Measurements from ENCODE around the gene TPRG1. TPM values are rescaled to one million over a fixed set of nuclear protein-coding genes. Genes with fewer than 3 reads are reported as not detected.

The TPRG1 gene
- total RNA-seq, 2 experiments from 2014 or later = 9.7 to 10.5 TPM

DNA sequence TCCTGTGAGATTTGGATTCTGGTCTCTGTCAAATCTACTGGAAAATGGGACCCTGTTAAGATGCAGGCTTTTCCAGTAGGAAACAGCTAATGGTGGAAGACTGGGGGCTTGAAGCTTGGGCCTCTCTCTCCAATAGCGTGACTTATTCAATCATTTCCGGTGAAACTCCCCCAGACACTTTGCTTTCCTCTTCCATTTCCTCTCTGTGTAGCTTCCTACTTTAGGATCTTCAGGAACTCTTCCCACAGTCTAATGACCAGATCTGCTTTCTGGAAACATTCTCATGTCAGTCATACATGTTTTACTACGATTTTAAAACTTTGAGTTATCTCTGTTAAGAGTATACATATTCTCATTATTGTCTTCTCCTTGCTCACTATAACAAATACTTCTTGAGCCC, 28.0 kb upstream of the TPRG1 start:
- peaks cover 1% of the 10 kb centered on the region for H3K36me3 Mint-ChIP-seq
- no peaks in the 10 kb centered on the region for H3K27me3 Mint-ChIP-seq
- CTCF ChIA-PET = interaction anchor here (0.7 to 6.9 kb wide), 12 partner anchors 8 to 1404 kb away, joined by 3 to 95 read pairs (median 6); partner anchors contain the start of gene BCL6
- no peak overlapping the region for H3K27ac Mint-ChIP-seq
- no peaks in the 10 kb centered on the region for H3K9me3 Mint-ChIP-seq (ENCODE audit: low read depth)
- H3K4me1 Mint-ChIP-seq = peaks cover 35% of the 10 kb centered on the region
- H3K4me3 Mint-ChIP-seq = no peak overlapping the region
- DNase-seq = no peak
- ATAC-seq = no peak

DNA sequence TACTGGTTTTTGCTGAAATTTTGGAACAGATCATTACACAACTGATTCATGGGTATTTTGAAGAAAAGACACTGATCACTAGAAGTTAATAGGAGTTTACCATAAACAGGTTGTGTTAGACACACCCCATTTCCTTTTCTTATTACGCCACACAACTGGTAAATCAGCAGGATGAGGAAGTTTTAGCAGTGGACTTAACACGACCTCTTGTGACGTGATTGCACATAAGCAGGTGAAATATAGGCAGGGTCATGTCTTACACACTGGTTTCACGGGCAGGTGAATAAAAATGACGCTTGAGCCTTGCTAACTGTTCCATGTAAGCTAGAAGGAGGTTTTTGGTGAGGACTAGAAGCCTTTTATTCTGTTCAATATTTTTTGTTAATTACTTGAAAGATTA, 27.1 kb upstream of the TPRG1 start:
- no peaks in the 10 kb centered on the region for H3K9me3 Mint-ChIP-seq (ENCODE audit: low read depth)
- CTCF ChIA-PET = interaction anchor here (0.7 to 6.9 kb wide), 13 partner anchors 9 to 1405 kb away, joined by 3 to 95 read pairs (median 4); partner anchors contain the start of gene BCL6
- DNase-seq (peak; percentile 52), ATAC-seq (peak; percentile 70)
- H3K27ac Mint-ChIP-seq = peak overlapping the region; percentile 1
- peaks cover 41% of the 10 kb centered on the region for H3K4me1 Mint-ChIP-seq
- no peaks in the 10 kb centered on the region for H3K27me3 Mint-ChIP-seq
- peaks cover 1% of the 10 kb centered on the region for H3K36me3 Mint-ChIP-seq
- no peak overlapping the region for H3K4me3 Mint-ChIP-seq

DNA sequence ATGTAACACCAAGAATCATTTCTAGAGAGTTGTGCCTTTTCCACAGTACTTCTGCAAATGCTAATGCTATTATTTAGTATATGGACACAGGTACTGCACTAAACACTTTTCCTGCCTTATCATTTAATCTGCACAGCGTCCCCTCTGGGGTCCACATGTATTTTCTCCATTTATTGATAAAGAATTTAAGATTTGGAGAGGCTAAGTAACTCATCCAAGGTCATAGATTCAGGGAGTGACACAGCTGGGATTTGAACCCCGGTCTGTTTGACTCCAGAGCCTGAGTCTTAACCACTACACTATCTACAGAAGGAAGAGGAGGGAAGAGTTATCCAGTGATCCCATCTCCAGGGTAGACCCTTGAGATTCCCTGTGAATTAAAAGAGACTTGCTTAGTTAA, 24.9 kb upstream of the TPRG1 start:
- no peaks in the 10 kb centered on the region for H3K36me3 Mint-ChIP-seq
- H3K27ac Mint-ChIP-seq = no peak overlapping the region
- H3K27me3 Mint-ChIP-seq = no peaks in the 10 kb centered on the region
- ATAC-seq (no peak), DNase-seq (no peak)
- H3K4me1 Mint-ChIP-seq = peaks cover 40% of the 10 kb centered on the region
- H3K4me3 Mint-ChIP-seq = no peak overlapping the region
- CTCF ChIA-PET = interaction anchor here (0.7 to 6.9 kb wide), 5 partner anchors 185 to 1412 kb away, joined by 3 to 95 read pairs (median 15); no protein-coding TSS in a partner anchor
- H3K9me3 Mint-ChIP-seq (ENCODE audit: low read depth) = no peaks in the 10 kb centered on the region

DNA sequence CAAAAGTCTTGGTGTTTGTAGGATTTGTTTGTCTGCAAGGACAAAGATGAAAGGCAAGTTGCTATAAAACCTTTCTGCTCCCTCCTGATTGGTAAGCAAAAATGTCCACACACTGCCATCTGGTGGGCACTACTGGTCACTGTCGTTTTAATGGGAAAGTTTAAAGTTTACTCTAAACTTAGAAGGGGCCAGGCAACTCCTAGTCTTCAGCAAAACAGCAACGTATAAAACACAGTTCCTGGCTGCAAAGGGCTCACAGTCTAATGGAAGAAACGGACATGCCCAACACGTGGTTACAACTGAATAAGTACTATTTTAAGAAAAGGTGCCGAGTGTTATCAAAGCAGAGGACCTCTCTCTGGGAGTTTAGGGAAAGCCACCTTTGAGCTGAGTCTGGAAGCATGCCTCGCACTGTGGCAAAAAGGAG, 23.7 kb upstream of the TPRG1 start:
- Mint-ChIP-seq H3K36me3 (no peaks in the 10 kb centered on the region), H3K4me3 (no peak overlapping the region), H3K27ac (no peak overlapping the region), H3K4me1 (peaks cover 32% of the 10 kb centered on the region), H3K27me3 (no peaks in the 10 kb centered on the region), H3K9me3 (ENCODE audit: low read depth) (no peaks in the 10 kb centered on the region)
- peak; percentile 73 for ATAC-seq
- CTCF ChIA-PET = interaction anchor here (0.6 to 2.1 kb wide), 10 partner anchors 16 to 1409 kb away, joined by 3 to 10 read pairs (median 5); no protein-coding TSS in a partner anchor
- DNase-seq = peak; percentile 78

DNA sequence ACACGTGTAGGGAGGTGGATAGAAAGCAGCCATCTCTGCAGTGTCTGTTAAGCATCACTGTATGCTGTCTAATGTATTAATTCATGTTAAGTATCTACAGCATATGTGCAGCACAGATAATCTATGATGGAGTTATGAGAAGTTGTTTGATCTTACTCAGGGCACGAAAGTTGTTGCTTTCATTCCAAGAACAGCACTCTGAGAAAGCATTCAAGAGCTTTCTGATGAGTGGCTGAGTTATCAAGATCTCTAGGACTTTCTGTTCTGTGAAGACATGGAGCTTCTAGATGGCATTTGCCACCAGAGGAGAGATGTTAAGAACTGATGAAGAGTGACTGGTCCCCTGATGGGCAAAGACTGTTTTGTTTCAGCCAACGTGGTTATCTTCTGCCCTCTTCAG, 22.6 kb upstream of the TPRG1 start:
- Mint-ChIP-seq H3K27me3 (no peaks in the 10 kb centered on the region), H3K27ac (no peak overlapping the region), H3K36me3 (no peaks in the 10 kb centered on the region), H3K9me3 (ENCODE audit: low read depth) (no peaks in the 10 kb centered on the region), H3K4me3 (no peak overlapping the region), H3K4me1 (peaks cover 22% of the 10 kb centered on the region)
- DNase-seq (no peak), ATAC-seq (no peak)
- CTCF ChIA-PET = interaction anchor here (0.6 to 2.1 kb wide), 12 partner anchors 9 to 1469 kb away, joined by 3 to 10 read pairs (median 4); no protein-coding TSS in a partner anchor

DNA sequence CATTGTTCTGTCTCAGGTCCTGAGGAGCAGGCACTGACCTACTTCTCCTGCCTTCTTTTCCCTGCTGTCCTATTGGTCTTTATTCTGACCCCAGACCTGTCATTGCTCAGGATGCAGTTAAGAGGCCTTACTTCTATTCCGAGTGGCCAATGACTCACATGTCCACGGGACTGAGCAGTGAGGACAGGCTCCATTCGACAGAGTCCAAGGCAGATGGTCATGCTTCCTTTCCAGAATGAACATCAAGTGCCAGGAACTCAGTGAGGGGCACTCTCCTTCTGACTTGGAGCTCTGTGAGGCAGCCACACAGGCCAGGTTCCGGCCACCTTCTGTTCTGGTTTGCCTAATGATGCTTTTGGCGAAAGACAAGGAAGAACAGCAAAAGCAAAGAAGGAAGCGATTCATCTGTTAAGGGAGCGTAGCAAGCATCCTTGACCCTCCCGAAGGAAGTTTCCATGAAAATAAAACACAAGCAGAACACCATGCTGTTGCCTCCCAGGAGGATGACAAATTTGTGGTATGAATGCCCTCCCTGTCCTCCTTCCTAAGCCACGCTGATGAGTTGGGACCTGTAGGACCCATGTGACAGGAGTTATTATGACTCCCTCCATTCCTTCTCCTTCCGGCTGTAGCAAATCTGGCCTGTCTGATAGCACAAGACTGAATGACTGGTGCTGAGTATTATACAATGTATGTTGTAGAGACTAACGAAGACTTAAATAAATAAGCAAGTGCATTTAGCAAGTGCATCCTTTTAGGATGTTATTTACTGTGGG, 14.4 kb upstream of the TPRG1 start:
- no peaks in the 10 kb centered on the region for H3K9me3 Mint-ChIP-seq (ENCODE audit: low read depth)
- no peaks in the 10 kb centered on the region for H3K27me3 Mint-ChIP-seq
- ATAC-seq (no peak), DNase-seq (no peak)
- H3K36me3 Mint-ChIP-seq = peaks cover 7% of the 10 kb centered on the region
- peaks cover 9% of the 10 kb centered on the region for H3K4me1 Mint-ChIP-seq
- no peak overlapping the region for H3K27ac Mint-ChIP-seq
- no peak overlapping the region for H3K4me3 Mint-ChIP-seq
- CTCF ChIA-PET = interaction anchor here (1.5 kb wide), 2 partner anchors 8 to 1414 kb away, joined by 3 to 4 read pairs; no protein-coding TSS in a partner anchor

DNA sequence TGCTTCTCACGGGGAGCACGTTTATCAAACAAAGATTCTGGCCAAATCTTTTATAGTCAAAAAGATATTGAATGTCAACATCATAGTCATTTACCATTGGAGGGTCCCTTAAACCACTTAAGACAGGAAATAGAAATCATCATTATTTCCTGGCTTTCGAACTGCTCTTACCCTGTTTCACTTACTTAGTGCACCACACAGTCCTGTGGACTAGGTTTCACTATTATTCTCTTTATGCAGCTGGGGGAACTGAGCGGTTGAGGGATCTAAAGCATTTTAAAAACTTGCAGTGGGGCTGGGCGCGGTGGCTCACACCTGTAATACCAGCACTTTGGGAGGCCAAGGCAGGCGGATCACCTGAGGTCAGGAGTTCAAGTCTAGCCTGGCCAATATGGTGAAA, 13.7 kb upstream of the TPRG1 start:
- no peaks in the 10 kb centered on the region for H3K9me3 Mint-ChIP-seq (ENCODE audit: low read depth)
- peaks cover 9% of the 10 kb centered on the region for H3K4me1 Mint-ChIP-seq
- H3K36me3 Mint-ChIP-seq = peaks cover 7% of the 10 kb centered on the region
- ATAC-seq = peak; percentile 64
- H3K27me3 Mint-ChIP-seq = no peaks in the 10 kb centered on the region
- H3K27ac Mint-ChIP-seq = no peak overlapping the region
- CTCF ChIA-PET = interaction anchor here (1.5 kb wide), 2 partner anchors 9 to 1414 kb away, joined by 3 to 4 read pairs; no protein-coding TSS in a partner anchor
- no peak overlapping the region for H3K4me3 Mint-ChIP-seq
- no peak for DNase-seq

DNA sequence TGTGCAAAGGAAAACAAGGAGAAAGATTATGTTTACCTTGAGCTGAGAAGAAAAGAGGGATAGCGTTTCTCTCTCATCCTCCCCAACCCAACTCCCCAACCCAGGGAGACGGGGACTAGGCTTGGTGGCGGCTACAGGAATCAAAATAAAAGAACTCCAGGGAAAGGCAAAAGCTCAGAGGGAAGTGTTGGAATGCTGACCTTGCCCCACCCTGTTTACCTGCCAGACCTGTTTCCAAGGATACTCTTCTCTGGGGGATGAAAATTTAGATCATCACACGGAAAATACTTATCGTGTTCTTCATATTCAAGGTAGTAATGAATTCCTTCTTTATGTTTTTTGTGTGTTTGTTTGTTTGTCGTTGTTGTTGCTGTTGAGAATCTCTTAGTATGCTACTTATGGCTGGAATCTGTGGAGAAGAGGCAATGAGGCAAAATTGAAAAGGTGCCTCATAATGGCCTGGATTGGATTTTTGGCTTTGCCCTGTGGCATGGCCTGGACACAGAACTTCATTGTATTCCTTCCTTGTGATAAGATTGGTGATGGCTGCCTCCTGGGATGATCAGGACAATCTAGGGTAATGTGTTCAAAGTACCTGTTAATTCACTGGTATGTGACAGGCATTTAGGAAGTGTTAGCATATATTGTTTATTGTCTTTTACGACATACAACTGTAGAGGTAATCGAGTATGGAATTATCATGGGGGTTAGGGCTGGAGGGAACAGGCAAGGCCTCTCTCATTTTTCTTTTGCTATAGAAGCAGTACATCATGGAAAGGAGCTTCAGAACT, 11.1 kb upstream of the TPRG1 start:
- no peak overlapping the region for H3K27ac Mint-ChIP-seq
- no peaks in the 10 kb centered on the region for H3K27me3 Mint-ChIP-seq
- no peak overlapping the region for H3K4me3 Mint-ChIP-seq
- ATAC-seq (no peak), DNase-seq (no peak)
- H3K36me3 Mint-ChIP-seq = peaks cover 7% of the 10 kb centered on the region
- H3K9me3 Mint-ChIP-seq (ENCODE audit: low read depth) = no peaks in the 10 kb centered on the region
- H3K4me1 Mint-ChIP-seq = peaks cover 9% of the 10 kb centered on the region
- CTCF ChIA-PET = no interaction called here

DNA sequence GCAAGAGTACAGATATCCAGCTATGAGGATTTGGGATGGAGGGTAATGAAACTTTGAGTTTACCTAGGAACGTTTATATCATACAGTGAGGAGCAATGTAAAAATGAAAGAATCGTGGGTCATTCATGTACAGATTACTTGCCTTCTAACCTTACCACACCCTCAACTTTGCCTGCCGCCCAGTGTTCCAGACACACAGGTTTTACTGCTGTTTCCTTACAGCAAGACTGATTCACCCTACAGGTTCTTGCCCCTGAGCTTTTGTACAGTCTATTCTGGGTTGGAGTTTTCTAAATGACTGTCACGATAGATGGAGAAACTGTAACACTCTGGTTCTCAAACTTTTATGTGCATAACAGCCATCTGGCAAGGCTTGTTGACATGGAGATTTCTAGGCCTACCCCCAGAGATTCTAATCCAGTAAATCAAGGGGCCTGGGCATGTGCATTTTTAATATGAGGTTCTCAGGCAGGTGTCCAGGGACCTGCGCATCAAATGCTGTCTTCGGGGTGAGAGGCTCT, 6.6 kb upstream of the TPRG1 start:
- Mint-ChIP-seq H3K27me3 (no peaks in the 10 kb centered on the region), H3K9me3 (ENCODE audit: low read depth) (no peaks in the 10 kb centered on the region), H3K27ac (no peak overlapping the region), H3K36me3 (peaks cover 1% of the 10 kb centered on the region), H3K4me3 (no peak overlapping the region), H3K4me1 (peaks cover 3% of the 10 kb centered on the region)
- ATAC-seq (no peak), DNase-seq (no peak)
- CTCF ChIA-PET = no interaction called here

DNA sequence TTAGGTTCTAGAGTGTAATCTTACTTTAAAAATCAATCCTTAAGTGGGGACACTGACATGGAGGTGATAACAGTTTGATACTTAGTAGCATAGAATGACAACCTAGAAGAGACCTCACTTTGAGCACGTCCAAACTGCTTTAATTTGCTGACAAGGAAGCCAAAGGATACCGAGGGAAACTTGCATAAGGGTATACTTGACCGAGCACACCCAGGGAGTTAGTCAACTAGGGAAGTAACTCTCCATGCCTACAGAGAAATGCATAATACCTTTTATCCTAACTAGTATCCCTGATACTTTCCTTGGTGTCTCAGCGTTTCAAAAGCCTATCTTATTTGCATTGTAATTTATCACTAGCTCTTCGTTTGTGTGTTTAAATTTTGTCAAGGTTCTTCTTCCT, 5.5 kb upstream of the TPRG1 start:
- H3K27ac Mint-ChIP-seq = no peak overlapping the region
- no peak for DNase-seq
- CTCF ChIA-PET = no interaction called here
- H3K27me3 Mint-ChIP-seq = no peaks in the 10 kb centered on the region
- H3K36me3 Mint-ChIP-seq = peaks cover 1% of the 10 kb centered on the region
- H3K9me3 Mint-ChIP-seq (ENCODE audit: low read depth) = no peaks in the 10 kb centered on the region
- no peak overlapping the region for H3K4me3 Mint-ChIP-seq
- ATAC-seq = no peak
- H3K4me1 Mint-ChIP-seq = peaks cover 3% of the 10 kb centered on the region

DNA sequence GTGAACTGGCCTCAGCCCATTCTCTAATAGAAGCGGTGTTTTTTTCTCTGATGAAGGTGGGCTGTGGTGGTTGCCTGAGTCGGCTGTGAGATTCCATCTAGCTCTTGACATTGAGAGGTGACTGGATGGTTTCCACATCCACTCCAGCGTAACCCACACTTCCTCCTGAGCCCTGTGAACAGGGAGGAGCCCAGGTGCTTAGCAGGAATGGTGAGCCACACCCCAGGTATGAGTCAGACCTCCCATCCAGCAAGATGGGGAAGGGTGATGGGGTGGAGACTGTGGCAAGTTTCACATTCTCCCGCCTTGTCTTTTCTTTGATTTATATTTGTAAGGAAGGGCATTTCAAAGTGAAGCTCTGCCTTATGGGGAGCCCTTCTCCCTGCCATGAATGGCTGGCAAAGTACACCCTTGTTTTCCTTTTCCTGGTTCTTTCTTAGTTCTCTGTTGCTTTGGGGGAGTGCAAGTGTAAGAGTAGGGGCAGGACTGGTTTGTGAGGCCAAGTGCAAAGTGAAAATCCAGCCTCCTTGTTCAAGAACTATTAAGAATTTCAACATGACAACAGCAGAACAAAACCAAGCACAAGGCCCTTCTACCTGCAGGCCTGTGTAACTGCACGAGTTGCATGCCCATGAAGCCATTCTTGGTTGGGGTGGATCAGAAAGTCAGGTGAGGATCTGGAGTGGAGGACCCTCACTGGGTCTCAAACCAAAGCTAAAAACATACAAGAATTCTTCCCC, 4.6 kb upstream of the TPRG1 start:
- CTCF ChIA-PET = no interaction called here
- ATAC-seq (no peak), DNase-seq (no peak)

DNA sequence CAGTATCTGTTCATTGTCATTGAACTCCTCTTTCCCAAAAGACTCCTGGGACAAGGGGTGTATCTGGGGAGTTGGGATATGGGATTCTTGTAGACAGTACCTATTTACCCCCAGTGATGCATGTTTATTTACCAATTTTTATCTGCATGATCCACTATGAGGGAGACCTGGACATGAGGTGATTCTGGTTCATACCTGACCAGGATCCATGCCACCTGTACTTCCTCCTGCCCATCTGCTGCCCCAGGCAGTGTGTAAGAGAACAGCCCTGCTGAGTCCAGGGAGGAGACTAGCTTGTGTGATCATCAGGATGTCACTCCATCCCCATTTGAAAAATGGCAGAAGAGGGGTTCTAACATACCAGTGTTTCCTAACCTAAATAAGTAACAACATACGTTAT, 3.1 kb upstream of the TPRG1 start:
- no peak overlapping the region for H3K27ac Mint-ChIP-seq
- H3K36me3 Mint-ChIP-seq = no peaks in the 10 kb centered on the region
- no peak overlapping the region for H3K4me3 Mint-ChIP-seq
- no peak for ATAC-seq
- no peak for DNase-seq
- CTCF ChIA-PET = no interaction called here
- peaks cover 3% of the 10 kb centered on the region for H3K4me1 Mint-ChIP-seq
- no peaks in the 10 kb centered on the region for H3K9me3 Mint-ChIP-seq (ENCODE audit: low read depth)
- H3K27me3 Mint-ChIP-seq = no peaks in the 10 kb centered on the region

More for the DNA sequence above, 4.6 kb upstream of the TPRG1 start:
- Mint-ChIP-seq H3K27me3 (no peaks in the 10 kb centered on the region), H3K27ac (no peak overlapping the region), H3K9me3 (ENCODE audit: low read depth) (no peaks in the 10 kb centered on the region), H3K36me3 (peaks cover under 1% of the 10 kb centered on the region), H3K4me3 (no peak overlapping the region), H3K4me1 (peaks cover 3% of the 10 kb centered on the region)

DNA sequence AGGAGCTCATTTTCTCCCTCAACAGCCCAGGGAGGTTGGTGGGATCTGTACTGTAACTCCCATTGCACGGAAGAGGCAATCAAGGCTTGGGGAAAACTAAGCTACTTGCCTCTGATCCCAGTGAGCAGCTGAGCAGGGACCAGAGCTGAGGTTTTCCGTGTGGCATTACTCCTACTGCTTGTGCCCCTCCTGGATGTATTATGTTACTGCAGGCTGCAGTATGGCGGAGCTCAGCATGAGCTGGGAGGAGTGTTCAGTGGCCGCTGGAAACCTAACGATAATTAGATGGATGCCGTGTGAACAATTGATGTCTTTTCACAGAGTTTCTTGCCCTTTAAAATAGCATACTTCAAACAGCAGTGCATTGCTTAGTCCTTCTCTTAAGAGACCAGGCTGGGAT, 2.0 kb upstream of the TPRG1 start:
- Mint-ChIP-seq H3K36me3 (no peaks in the 10 kb centered on the region), H3K4me3 (no peak overlapping the region), H3K9me3 (ENCODE audit: low read depth) (no peaks in the 10 kb centered on the region), H3K27me3 (no peaks in the 10 kb centered on the region), H3K27ac (no peak overlapping the region), H3K4me1 (peaks cover 3% of the 10 kb centered on the region)
- CTCF ChIA-PET = no interaction called here
- DNase-seq (no peak), ATAC-seq (no peak)
